SKM-1 (cell line): ENCODE measurements around the gene NDUFS2.
"Not testable (repeated sequence)": the region's sequence is repeated elsewhere in the genome, so short reads cannot be mapped to it uniquely, and the experiment has no call there.

Experiments
- DNase-seq: peaks from one replicate; lab custom pipeline; 2025; ENCODE audit not compliant: unreplicated experiment; lab: John Stamatoyannopoulos, UW

The NDUFS2 gene

GRCh38 chr1:161242313-161242712, 40.1 kb downstream of the NDUFS2 start:
- DNase-seq = peak; percentile 65

- no peak for DNase-seq
Observed at GRCh38 chr1:161244888-161245287, 42.7 kb downstream of the NDUFS2 start.

DNA sequence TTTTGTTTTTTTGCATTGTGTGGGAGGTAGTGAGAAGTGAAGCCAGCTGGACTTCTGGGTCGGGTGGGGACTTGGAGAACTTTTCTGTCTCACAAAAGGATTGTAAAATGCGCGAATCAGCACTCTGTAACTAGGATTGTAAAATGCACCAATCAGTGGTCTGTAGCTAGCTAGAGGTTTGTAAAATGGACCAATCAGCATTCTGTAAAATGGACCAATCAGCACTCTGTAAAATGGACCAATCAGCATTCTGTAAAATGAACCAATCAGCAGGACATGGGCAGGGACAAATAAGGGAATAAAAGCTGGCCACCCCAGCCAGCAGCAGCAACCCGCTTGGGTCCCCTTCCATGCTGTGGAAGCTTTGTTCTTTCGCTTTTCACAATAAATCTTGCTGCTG, 47.9 kb downstream of the NDUFS2 start:
- not testable (repeated sequence) for DNase-seq

- no peak for DNase-seq
Observed at GRCh38 chr1:161250829-161251228, 48.7 kb downstream of the NDUFS2 start.

GRCh38 chr1:161251579-161251978, 49.4 kb downstream of the NDUFS2 start:
- DNase-seq = no peak

- DNase-seq = not testable (repeated sequence)
Observed at GRCh38 chr1:161255302-161255701, 53.1 kb downstream of the NDUFS2 start.

- not testable (repeated sequence) for DNase-seq
Observed at GRCh38 chr1:161255955-161256520, 53.9 kb downstream of the NDUFS2 start.

GRCh38 chr1:161257109-161257508, 54.9 kb downstream of the NDUFS2 start:
- not testable (repeated sequence) for DNase-seq

GRCh38 chr1:161258439-161259344, 56.5 kb downstream of the NDUFS2 start, which contains the start of gene PCP4L1:
TSS of gene PCP4L1 (plus strand) at chr1:161258745. CDS start at chr1:161258975, 230 bp downstream.
- DNase-seq = no peak

- DNase-seq = no peak
Observed at GRCh38 chr1:161259345-161259702, 57.2 kb downstream of the NDUFS2 start.

DNA sequence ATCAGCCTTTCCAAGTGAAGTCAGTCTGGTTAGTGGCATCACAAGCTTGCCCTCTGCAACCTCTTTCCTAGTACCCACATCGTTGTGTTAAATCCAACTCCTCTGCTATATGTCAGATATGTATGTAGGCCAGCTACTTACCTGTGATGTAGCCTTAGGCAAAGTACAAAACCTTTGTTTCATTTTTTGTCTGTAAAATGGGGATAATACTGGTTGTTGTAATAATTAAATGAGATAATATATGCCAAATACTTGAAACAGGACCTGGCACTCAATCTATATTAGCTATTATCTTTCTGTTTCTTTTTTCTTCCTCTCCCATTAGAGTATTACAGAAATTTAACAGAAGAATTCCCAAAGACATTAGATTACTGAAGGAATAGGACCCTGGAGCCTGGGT, 57.6 kb downstream of the NDUFS2 start:
- DNase-seq = no peak

DNA sequence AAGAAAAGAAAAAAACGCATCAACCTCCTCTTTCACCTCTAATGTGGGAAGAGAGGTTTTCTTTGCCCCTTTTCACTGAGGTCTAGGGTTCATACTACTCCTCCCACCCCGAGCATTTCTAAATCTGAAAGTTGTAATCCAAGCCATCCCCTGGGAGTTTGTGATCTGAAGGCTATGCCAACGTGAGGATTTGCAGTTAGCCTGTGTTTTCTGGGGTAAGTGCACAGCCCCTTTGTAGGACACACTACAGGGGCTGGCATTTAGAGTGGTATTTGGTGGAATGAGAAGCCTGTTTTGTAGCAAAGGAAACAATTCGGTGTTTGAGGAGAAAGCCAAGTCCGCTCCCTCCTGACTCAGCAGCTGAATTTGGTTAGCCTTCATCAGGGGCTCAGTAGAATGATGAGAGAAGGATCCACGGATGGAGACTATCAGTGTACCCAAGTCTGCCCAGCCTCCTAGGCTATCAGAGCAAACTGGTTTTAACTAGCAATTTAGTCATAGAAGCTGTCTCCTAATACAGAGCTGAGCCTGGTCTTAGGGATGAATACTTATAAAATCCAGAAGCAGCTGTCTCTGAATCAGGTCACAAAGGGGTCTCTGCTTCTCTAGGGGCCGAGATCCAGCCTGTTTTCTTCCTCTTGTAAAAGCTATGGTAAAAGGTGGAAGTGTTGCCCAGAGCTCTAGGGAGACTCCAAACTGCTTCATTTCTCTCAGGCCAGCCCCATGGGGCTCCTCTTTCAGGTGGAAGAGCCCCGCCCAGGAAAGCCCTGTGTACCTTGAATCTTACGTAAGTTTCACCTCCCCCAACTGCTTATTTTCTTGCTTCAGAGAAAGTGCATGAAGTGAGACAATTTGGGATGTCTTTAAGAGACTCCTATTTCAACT, 58.5 kb downstream of the NDUFS2 start:
- no peak for DNase-seq

DNA sequence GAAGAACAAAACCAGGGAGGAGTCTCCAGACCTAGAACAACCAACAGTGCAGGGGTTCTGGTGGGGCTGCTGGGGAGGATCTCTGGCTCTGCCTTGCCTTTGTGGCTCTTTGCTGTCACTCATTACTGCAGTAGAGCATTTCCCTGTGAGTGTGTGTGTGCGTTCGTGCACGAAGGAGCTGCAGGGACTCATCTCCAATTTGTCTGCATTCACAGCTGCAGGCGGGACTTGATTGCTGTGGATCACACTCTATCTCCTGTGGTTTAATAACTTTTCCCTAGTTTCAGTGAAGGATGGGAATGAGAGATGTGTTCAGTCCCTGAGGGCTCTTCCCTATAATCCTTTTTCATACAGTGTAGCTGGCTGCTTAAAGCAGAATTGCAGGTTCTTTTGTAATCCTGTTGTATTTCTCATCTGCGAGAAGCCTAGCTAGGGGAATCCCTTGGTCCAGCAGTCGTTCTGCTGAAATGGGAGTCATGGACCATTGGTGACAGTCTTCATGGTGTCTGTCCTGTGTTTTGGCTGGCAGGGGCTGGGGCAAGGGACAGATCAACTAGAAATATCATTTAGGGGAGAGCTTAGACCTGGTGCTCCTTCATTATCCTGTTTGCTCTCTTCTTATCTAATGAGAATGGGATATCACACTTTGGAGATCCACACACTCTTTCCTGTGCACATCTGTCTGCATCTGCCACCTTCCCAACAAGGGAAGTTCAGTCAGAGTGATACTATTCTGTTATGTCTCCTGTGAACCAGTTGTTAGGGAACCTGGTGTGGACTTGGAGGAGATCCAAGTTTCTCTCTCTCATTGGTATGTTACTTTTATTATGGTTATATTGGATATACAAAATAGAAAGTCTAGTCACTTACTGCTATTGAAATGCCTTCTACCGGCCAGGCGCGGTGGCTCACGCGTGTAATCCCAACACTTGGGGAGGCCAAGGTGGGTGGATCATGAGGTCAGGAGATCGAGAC, 59.4 kb downstream of the NDUFS2 start:
- DNase-seq = no peak
